ENCODE data around the gene LIMK1.
"Not testable (repeated sequence)": the region's sequence is repeated elsewhere in the genome, so short reads cannot be mapped to it uniquely, and the experiment has no call there.

LIMK1 gene

DNA sequence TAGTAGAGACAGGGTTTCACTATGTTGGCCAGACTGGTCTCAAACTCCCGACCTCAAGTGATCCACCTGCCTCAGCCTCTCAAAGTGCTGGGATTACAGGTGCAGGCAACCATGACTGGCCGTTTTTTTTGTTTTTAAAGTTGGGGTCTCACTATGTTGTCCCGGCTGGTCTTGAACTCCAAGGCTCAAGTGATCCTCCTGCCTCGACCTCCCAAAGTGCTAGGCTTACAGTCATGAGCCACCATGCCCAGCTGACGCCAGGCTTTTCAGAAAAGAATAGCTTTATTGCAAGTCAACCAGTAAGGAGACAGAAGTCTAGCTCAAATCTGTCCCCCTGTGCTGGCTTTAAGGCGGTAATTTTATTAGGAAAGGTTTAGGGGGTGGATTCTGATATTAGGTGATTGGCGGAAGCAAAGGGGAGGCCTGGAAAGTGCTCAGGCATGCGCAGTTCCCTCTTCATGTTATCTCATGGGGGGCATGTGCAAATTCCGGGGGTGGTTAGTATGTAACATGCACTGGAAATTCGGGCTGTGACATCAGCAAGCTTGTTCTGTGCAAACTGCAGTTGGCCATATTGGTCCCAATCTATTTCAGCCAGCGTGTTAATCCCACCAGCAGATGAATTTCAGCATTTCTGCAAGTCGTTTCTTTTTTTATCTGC, 42.7 kb downstream of the LIMK1 start:
- no peak for DNase-seq

DNA sequence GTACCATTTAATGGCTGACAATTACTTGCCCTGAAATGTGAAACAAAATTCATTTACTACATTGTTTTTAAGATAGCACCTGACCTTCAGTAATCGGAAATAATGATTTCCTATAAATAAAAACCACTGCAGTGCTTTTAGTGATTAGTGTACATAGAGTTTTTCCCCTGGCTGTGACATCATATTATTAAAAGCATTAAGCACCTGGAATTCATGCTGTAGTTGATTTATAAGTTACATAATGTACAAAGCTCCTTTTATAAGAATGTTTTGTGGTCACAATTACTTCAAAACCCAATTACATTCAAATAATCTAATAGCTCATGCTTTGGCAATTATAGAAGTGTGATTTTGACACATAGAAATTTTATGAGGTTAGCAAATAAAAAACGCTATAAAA, 46.3 kb downstream of the LIMK1 start:
- no peak for DNase-seq

DNA sequence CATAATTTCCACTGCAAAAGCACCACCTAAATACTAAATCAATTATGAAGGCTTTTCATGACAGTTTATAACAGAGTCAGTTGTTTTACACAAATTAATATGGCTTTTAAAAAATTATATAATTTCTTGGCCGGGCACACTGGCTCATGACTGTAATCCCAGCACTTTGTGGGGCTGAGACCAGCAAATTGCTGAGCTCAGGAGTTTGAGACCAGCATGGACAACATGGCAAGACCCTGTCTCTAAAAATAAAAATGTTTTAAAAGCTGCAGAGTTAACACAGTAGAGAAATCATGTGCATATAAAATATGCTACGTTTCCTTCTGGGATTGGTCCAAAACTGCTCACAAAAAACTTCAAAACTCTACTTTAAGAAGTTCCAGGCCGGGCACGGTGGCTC, 46.9 kb downstream of the LIMK1 start:
- no peak for DNase-seq

DNA sequence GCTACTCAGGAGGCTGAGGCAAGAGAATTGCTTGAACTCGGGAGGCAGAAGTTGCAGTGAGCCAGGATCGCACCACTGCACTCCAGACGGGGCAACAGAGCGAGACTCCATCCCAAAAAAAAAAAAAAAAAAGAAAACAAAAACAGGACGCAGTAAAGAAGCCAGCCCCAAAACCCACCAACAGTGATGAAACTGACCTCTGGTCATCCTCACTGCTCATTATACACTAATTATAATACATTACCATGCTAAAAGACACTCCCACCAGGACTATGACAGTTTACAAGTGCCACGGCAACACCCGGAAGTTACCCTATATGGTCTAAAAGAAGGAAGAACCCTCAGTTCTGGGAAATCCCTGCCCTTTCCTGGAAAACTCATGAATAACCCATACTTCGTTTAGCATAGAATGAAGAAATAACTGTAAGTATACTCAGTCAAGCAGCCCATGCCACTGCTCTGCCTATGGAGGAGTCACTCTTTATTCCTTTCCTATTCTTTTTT, 50.6 kb downstream of the LIMK1 start:
- no peak for DNase-seq

DNA sequence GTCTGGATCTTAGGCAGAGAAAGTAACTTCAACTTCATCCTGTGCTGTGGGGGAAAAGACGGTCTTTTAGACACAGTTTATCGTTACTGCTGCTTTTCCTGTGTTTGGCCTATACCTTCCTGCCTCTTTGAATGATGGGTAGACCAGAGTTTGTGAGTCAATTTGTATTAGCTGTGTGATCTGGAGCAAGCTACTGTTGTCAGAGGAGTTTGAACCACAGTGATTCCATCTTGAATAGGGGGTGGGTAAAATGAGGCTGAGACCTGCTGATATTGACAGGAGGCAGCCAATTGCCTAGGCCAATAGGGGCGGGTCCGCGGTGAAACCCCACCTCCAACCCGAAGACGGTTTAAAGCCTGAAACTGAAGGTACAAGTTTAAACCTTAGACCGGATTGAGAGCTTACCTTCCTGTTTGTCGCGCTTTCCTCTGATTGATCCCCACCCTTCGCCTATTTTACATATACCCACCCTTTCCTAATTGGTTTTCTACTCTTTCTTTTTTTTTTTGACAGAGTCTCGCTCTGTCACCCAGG, 54.8 kb downstream of the LIMK1 start:
- no peak for DNase-seq

DNA sequence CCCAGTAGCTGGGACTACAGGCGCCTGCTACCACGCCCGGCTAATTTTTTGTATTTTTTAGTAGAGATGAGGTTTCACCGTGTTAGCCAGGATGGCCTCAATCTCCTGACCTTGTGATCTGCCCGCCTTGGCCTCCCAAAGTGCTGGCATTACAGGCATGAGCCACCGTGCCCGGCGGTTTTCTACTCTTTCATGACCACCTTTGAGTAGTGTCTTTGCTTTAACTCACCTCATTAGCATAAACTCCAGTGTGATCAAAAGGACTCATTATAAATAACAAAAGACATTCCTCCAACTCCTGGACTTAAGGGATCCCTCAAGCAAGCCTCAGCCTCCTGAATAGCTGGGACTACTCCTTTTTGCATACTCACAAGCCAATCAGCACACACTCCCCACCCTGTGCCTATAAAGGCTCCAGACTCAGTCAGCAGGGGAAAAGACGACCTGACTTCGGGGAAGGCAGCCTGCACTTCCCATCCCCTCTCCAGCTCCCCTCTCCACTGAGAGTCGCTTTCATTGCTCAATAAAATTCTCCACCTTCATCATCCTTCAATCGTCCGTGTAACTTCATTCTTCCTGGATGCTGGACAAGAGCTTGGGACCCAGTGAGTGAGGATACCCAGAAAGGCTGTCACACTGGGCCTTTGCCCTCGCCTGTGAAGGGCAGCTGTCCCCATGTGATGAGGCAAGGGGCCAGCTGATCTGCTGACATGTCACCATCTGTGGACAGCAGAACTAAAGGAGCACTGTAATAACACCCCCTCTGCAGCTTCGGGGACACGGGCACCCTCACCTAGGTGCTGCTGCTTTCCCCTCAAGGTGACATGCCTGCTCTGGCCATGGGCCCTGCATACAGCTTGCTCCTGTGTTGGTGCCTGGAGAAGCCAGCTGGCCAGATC, 55.6 kb downstream of the LIMK1 start:
- no peak for DNase-seq

DNA sequence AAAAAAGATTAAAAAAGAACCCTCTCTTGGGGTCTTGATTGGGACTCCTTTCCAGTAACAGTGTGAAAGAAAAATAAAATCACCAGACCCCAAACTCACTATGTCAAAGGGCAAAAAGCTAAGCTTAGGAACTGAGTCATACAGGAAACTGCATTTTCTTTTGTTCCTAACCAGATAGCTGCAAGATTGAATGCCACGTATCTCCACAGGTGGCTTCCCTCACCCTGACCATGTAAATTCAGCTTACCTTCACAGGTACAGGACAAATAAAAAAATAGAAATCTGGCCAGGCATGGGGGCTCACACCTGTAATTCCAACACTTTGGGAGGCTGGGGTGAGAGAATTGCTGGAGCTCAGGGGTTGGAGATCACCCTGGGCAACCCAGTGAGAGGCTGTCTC, 58.1 kb downstream of the LIMK1 start:
- DNase-seq: no peak

DNA sequence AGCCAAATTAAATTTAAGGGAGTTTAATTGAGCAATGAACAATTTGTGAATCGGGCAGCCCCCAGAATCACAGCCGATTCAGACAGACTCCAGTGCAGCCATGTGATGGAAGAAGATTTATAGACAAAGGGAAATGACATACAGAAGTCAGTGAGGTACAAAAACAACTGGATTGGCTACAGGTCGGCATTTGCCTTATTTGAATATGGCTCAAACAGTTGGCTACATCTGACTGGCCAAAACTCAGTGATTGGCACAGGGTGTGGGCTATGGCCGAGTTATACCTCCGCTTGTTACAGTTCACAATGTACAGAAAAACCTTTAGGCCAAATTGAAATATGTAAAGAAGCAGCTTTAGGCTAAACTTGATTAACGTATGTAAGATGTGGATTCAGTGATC, 59.8 kb downstream of the LIMK1 start:
- no peak for DNase-seq

DNA sequence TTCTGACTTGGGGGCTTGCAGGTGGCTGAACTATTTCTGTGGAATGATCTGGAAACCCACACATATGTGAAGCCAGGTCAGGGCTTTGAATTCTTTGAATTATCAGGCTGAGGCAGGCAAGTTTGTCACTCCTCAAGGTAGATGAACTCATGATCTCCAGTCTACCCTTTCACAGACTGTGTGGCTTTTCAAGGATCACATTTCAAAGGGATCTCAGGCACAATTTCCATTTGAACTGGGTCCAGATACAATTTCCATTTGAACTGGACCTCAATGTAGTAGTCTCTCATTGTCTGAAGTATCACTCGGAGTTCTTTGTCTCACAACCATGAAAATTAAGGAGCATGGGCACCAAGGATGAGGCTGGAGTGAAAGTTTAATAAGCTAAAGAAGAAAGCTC, 64.9 kb downstream of the LIMK1 start:
- no peak for DNase-seq

DNA sequence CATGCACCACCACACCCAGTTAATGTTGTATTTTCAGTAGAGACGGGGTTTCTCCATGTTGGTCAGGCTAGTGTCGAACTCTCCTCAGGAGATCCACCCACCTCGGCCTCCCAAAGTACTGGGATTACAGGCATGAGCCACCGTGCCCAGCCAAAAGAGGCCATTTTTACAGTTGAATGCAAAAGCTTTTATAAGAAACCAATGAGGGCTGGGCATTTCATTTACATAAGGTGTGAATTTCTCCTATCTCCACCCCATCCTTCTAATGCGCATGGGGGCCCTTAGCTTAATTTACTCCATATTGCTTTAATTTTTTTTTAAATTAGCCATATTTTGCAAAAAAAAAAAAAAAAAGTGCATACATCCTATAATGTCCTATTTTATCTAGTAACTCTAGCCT, 65.5 kb downstream of the LIMK1 start:
- DNase-seq: no peak

DNA sequence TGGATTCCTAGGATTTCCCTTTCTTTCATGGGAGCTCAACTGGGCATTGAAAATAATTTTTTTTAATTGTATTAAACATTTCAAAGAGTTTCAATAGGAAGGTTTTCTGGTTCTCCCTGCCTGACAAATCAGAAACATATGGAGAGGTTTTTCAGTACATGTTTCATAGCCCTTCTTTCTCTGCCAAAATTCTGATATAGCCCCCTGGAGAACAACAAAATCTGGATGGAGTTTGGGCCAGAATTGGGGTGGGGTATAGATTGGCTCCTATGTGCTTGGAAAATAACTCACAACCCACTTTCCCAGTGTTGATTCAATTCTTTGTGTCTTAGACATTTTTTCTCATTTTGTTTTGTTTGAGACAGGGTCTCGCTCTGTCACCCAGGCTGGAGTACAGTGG, 66.0 kb downstream of the LIMK1 start:
- no peak for DNase-seq

DNA sequence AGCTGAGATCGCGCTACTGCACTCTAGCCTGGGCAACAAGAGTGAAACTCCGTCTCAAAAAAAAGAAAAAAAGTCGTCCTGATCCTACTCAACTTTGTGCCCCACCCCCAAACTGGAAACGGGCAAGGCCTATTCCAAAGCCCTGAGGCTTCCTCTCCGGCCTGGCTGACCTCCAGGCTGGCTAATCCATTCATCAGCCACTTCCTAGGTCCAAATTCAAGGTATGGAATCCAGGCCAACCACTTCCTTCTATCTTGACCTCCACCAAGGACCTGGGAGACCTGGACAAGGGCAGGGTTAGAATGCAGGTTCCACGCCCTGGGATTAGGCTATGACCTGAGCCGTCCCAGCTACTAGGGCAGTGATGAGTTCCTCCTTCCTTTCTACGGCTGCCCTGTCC, 70.1 kb downstream of the LIMK1 start:
- DNase-seq: no peak

DNA sequence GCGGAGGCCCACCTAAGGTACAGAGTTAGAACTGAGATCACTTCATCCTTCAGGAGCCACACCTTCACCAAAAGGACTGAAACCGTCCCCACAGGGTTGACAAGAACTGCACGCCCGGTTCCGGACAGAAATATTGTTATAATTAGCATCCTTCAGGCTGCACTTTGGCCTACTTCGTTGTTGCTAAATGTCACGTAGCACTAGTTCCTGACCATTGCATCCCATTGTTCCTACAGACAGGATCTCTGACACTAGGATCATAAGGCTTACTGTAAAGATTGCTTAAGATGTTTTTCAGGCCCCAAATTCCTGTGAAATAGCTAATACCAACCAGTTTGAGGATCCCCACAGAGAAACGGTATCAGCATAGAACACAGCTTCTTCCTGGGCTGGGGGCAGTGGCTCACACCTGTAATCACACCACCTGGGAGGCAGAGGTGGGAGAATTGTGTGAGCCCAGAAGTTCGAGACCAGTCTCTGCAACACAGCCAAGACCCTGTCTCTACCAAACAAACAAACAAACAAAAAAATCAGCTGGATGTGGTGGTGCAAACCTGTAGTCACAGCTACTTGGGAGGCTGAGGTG, 72.3 kb downstream of the LIMK1 start:
- DNase-seq: no peak

DNA sequence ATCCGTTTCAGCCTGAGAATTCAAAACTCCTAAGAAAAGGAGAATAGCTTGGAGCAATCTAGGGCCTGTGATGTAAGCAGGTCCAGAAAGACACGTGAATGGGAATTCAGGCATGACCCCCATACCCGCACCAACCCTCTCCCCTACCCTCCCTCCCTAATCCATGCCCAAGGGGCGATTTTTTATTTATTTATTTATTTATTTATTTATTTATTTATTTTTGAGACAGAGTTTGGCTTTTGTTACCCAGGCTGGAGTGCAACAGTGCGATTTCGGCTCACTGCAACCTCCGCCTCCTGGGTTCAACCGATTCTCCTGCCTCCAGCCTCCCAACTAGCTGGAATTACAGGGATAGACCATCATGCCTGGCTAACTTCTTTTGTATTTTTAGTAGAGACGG, 74.0 kb downstream of the LIMK1 start:
- DNase-seq: no peak

DNA sequence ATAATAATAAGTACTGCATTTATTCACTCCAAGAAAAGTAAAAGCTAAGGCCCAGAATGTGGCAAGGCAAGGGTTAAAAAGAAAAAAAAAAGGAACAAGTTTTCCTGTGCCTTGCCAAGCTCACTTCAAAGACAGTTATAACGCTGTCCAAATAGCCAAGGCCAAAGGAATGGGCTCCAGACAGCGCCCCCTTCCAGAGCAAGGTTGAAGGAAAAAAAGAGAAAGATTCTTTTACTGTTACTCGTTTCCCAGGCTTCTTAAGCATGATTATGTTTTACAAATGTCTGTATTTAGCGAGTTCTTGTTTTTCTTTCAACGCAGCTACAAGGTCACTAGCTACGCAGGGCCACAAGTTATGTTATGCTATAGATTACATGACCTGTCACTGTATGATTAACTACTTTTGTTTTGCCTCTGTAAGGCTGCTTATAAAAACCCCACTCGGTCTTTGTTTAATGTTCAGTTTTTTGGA, 81.4 kb downstream of the LIMK1 start:
- DNase-seq: peak in 1 of 2 experiments; percentile 8

DNA sequence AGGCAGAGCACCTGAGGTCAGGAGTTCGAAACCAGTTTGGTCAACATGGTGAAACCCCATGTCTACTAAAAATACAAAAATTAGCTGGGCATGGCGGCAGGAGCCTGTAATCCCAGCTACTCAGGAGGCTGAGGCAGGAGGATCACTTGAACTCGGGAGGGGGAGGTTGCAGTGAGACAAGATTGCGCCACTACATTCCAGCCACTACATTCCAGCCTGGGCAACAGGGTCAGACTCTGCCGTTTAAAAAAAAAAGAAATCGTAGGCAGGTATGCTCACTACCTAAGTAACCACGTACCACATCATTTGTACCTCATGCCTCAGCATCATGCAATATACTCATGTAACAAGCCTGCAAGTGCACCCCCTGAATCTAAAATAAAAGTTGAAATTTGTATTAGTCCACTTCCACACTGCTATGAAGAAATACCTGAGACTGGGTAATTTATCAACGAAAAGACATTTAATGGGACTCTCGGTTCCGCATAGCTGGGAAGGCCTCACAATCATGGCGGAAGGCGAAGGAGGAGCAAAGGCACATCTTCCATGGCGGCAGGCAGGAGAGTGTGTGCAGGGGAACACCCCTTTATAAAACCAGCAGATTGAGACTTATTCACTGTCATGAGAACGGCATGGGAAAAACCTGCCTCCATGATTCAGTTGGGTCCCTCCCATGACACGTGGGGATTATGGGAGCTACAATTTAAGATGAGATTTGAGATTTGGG, 82.4 kb downstream of the LIMK1 start:
- DNase-seq: no peak

DNA sequence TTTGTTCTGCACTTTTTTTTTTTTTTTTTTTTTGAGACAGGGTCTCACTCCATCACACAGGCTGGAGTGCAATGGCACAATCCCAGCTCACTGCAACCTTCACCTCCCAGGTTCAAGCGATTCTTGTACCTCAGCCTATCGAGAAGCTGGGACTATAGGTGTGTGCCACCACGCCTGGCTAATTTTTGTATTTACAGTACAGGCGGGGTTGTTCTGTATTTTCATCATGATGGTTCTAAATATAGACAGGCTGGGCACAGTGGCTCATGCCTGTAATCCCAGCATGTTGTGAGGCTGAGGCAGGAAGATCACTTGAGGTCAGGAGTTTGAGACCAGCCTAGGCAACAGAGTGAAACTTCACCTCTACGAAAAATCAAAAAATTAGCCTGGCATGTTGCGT, 83.7 kb downstream of the LIMK1 start:
- DNase-seq: not testable (repeated sequence)
